HG03045 (cell line): ENCODE measurements around the gene TRMT11.
"Not testable (repeated sequence)": the region's sequence is repeated elsewhere in the genome, so short reads cannot be mapped to it uniquely, and the experiment has no call there.

Source experiments
- ATAC-seq: cut with Tn5 transposase; IDR thresholded peaks from one replicate; pipeline ENCODE4 v1.9.1; 2021; ENCODE audit warnings: mild to moderate bottlenecking, moderate library complexity; ENCODE audit not compliant: unreplicated experiment

Gene TRMT11

GRCh38 chr6:125991653-125992052, 5.3 kb downstream of the TRMT11 start:
- no peak for ATAC-seq

DNA sequence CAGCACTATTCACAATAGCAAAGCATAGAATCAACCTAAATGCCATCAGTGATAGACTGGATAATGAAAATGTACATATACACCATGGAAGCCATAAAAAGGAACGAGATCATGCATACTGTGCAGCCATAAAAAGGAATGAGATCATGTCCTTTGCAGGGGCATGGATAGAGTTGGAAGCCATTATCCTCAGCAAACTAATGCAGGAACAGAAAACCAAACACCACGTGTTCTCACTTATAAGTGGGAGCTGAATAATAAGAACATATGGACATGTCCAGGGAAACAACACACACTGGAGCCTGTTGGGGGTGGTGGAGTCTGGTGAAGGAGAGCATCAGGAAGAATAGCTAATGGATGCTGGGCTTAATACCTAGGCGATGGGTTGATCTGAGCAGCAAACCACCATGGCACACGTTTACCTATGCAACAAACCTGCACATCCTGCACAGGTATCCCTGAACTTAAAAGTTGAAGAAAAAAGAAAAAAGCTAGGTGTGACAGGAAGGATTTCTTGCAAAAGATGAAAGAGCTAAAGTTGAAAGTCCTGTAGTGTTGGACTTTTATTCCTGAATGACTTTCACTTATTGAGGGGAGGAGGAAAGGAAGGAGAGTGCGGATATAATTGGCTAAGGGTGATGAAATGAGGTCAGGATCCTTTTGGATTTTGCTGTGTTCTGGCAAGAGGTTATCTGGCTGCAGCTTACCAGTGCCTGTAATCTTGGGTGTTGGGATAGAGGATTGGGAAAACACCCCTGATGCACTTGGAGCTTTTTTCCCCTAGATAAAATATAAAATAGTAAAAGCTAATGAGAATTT, 8.5 kb downstream of the TRMT11 start:
- ATAC-seq, result no peak

GRCh38 chr6:125995972-125996580, 9.7 kb downstream of the TRMT11 start:
- ATAC-seq, result peak; percentile 97

- no peak for ATAC-seq
These were observed 16.7 kb downstream of the TRMT11 start for GRCh38 chr6:126002755-126003679.

DNA sequence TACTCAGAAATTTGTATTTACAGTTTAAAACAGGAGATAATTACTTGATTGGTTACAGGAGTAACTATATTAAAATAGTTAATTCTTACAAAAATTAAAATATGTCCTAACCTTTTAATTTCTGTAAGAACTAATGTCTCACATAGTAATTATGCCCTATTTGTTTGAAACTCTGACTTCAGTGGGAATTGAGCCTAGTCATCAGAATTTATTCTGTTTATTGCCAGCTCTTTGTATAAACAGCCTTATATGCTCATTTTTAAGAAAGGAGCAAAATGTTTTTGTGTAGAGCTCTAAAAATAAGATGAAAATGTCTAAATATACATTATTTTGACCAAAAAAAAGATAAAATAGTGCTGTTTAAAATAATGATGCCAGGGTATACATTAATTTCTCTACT, 21.5 kb downstream of the TRMT11 start:
- no peak for ATAC-seq

GRCh38 chr6:126010040-126010439, 23.7 kb downstream of the TRMT11 start:
- no peak for ATAC-seq

DNA sequence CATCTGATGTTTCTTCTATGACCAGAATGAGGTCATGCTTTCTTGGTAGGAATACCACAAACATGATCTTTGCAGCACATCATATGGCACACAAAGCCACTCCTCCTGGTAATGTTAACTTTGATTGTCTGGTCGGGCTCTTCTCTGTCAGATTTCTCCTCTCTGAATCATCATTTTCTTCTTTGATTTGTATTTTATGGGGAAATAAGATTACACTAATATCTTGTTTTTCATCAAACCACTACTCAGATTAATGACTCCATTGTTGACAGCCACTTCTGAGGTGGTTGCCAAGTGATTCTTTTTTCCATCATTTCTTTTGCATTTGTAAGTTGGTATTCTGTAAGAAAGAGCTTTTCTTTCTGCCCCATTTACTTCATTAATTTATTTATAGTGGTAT, 29.5 kb downstream of the TRMT11 start:
- ATAC-seq, result no peak

GRCh38 chr6:126016591-126016990, 30.3 kb downstream of the TRMT11 start:
- ATAC-seq, result no peak

- no peak for ATAC-seq
These were observed 31.3 kb downstream of the TRMT11 start for GRCh38 chr6:126017668-126018067.

DNA sequence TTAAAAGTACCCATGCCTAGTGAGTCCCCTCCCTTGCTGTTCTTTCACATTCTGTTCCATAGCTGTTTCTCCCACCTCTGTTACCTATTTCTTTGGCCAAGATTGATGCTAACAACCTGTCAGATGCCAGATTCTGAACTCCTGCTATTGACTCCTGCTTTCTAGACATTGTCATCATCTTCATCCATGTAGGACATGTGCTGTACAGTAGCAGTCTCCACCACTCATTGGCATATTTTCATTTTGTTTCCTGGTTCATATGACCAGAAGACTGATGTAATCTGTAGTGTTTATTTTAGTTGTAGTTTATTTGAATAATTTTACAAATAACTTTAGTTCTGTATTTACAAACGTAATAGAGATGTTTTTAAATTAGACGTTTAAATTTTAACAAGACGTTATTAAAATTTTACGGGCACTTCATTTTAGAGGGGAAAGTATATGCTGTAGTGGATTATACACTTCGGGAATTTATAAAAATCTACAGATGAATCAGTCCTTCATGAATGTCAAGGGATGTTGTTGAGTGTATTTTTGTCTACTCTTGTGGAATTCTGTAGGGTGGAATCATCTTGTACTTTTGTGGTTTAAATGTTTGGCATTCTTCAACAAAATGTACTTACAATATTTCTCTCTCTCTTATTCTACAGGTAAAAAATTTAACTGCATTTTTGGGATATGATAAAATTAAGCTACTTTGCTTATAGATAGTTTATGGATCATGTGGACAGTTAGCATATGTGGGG, 34.1 kb downstream of the TRMT11 start:
- no peak for ATAC-seq

- not testable (repeated sequence) for ATAC-seq
These were observed 37.1 kb downstream of the TRMT11 start for GRCh38 chr6:126023474-126023873.

DNA sequence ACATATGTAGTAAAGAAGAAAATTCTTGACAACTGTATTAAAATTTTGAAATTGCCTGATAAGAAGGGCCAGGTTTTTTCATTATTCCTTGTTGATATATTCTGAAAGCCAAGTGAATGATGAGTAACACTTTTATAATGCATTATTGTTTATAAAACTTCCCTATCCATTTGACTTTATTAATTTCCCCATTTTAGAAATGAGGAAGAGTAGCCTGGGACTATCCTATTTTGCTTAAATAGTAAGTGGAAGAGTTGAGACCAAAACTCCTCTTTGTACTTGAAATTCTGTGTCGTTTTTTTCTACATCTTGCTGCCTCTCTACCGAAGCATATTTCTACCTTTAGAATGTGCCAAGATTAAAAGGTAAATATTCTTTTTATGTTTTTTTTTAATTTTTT, 39.7 kb downstream of the TRMT11 start:
- ATAC-seq, result no peak

DNA sequence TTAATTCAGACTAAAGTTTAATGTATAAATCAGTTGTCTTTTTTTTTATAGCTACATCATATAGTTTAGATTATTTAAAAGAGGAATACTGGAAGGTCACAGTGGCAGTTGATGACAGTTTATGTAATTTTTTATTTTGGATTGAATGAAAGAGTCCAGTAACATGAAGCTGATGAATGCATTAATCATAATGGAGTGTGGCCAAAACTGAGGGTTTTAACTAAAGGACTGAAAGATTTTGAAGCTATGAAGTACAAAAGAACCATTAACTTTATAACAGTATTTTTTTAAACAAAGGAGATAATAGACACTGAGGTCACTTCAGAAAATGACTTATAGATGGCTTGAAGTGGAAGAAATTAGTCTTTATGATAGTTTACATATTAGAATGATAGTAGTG, 41.3 kb downstream of the TRMT11 start:
- no peak for ATAC-seq

DNA sequence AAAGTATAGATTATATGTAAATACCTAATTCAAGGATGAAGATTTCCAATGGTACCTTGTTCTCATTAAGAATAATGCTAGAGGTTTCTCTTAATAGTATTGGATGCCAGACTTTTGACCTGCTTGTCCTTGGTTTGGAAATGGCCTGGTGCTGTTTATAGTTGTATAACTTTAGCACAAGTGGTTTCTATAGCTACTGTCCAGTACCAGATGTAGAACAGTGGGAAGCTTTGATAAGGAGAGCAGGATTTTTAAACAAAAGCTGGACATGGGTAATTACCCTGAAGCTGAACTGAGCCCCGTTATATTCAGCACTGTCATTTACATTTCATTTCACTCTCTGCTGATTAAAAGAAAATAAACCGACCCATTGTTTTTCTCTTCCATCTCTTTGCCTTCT, 43.7 kb downstream of the TRMT11 start:
- ATAC-seq, result no peak

DNA sequence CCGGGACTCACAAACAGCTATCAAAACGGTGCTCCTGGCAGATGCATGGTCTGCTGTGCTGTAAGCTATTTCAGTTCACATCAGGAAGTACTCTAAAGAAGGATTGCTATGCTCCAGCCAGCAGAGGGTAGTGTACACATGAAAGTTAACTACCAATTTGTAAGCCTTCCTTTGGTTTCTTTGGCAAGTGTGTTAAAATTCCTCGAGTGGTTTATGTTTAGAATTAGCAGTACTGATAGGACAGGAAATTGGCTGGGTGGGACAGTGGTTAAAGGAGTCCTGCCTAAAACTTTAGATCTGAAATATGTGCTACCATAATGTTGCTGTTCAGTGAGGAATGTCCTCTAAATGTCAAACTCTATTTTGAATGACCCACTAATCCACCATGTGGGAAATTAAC, 47.4 kb downstream of the TRMT11 start:
- ATAC-seq, result peak; percentile 50

DNA sequence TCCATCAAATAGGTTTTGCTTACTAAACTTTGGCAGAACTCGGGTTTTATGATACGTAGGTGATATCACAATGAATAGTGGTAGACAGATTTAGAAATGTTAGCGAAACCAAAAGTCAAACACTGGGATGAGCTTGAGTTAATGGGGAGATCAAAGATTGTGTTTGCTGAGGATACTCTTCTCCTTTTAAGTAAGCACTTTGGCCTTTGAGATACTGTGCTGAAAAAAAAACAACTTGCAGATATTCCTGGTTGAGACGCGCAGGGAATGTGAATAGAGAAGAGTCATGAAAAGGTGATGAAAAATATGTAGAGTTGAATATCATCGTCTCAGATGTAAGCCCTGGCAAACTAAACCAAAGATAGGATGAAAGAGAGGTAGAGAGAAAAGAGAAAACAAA, 48.3 kb downstream of the TRMT11 start:
- ATAC-seq, result no peak

DNA sequence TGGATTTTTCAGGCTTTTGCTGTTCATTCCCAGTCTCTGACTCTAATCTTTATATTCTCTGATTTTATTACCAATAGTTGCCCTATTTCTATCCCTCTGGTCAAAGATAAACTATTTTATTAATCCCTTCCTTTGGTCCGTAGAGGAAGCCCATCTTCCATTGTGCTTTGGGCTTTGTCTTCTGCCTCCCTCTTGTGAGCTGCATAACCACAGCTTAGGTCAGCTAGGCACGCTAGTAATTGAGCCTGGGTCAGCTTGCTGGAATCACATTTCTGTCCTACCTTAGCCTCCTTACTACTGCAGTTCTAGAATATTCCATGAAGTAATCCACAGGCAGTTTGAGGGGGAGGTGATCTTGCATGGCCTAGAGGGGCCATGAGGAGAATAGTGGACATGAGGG, 49.4 kb downstream of the TRMT11 start:
- ATAC-seq, result no peak

DNA sequence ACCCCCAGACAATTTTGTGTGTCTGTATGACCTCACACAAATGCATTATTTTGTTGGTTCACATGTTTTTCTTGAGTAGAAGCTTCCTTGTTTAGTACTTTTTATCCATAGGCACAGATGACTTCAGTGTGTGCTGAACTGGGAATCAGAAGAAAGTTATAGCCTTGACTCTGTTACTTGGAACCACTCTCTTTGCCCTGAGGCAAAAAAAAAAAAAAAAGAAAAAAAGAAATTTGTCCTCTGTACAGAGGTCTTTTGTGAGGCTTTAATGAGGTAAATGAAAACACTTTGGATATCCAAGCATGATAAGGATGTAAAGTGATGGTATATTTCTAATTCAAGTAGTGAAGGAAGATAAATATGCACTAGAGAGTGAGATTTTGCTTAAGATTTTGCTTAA, 51.9 kb downstream of the TRMT11 start:
- ATAC-seq, result no peak

- no peak for ATAC-seq
These were observed 52.9 kb downstream of the TRMT11 start for GRCh38 chr6:126039284-126039683.

DNA sequence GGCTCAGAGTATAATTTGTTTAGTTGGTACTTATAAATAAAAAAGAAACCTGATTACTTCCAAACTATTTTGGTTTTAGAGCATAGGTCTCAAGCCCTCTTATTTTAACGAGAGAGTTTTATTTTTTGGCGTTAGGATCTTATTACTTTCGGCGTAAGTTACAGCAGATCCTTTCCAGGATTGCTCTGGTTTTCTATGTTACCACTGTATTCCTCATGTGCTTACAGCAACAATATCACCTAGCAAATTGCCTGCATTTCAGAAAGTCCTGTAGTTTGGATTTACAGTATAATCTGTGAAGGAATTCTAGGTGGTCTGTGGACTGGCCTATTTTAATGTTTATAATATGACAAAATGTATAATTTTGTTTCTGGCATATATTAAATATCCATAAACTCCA, 54.1 kb downstream of the TRMT11 start:
- no peak for ATAC-seq

GRCh38 chr6:126040826-126041225, 54.5 kb downstream of the TRMT11 start:
- ATAC-seq, result no peak
